ENCODE data around the gene RAB3GAP1. TPM values are rescaled to one million over a fixed set of nuclear protein-coding genes. Genes with fewer than 3 reads are reported as not detected.
"Not testable (repeated sequence)": the region's sequence is repeated elsewhere in the genome, so short reads cannot be mapped to it uniquely, and the experiment has no call there.

Gene RAB3GAP1
- total RNA-seq, 1 donor from 2014 or later, result 50.4 TPM

- Mint-ChIP-seq H3K4me1 (ENCODE audit: low read depth) (peaks cover 41% of the 10 kb centered on the region), H3K36me3 (ENCODE audit: low read depth) (peaks cover 6% of the 10 kb centered on the region), H3K4me3 (ENCODE audit: unreplicated experiment) (no peak overlapping the region), H3K27ac (ENCODE audit: unreplicated experiment) (peak overlapping the region; percentile 39), H3K27me3 (ENCODE audit: low read depth) (no peaks in the 10 kb centered on the region), H3K9me3 (ENCODE audit: low read depth) (no peaks in the 10 kb centered on the region)
- DNase-seq (ENCODE audit: low spot score), result no peak
- TF ChIP-seq, protein P1, sequence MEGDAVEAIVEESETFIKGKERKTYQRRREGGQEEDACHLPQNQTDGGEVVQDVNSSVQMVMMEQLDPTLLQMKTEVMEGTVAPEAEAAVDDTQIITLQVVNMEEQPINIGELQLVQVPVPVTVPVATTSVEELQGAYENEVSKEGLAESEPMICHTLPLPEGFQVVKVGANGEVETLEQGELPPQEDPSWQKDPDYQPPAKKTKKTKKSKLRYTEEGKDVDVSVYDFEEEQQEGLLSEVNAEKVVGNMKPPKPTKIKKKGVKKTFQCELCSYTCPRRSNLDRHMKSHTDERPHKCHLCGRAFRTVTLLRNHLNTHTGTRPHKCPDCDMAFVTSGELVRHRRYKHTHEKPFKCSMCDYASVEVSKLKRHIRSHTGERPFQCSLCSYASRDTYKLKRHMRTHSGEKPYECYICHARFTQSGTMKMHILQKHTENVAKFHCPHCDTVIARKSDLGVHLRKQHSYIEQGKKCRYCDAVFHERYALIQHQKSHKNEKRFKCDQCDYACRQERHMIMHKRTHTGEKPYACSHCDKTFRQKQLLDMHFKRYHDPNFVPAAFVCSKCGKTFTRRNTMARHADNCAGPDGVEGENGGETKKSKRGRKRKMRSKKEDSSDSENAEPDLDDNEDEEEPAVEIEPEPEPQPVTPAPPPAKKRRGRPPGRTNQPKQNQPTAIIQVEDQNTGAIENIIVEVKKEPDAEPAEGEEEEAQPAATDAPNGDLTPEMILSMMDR (IDR thresholded peaks at IDR 0.05), result no peak
Measured at GRCh38 chr2:135096665-135097446, 44.8 kb downstream of the RAB3GAP1 start.

- no peak for DNase-seq (ENCODE audit: low spot score)
- Mint-ChIP-seq H3K4me3 (ENCODE audit: unreplicated experiment) (no peak overlapping the region), H3K27ac (ENCODE audit: unreplicated experiment) (peak overlapping the region; percentile 39), H3K9me3 (ENCODE audit: low read depth) (no peaks in the 10 kb centered on the region), H3K36me3 (ENCODE audit: low read depth) (peaks cover 6% of the 10 kb centered on the region), H3K4me1 (ENCODE audit: low read depth) (peaks cover 36% of the 10 kb centered on the region), H3K27me3 (ENCODE audit: low read depth) (no peaks in the 10 kb centered on the region)
- TF ChIP-seq, protein P1 (IDR thresholded peaks at IDR 0.05), result no peak
Measured at GRCh38 chr2:135097532-135098231, 45.6 kb downstream of the RAB3GAP1 start.

GRCh38 chr2:135099802-135100483 is 47.9 kb downstream of the RAB3GAP1 start:
- H3K27ac Mint-ChIP-seq (ENCODE audit: unreplicated experiment), result peak overlapping the region; percentile 8
- H3K4me1 Mint-ChIP-seq (ENCODE audit: low read depth), result peaks cover 20% of the 10 kb centered on the region
- no peaks in the 10 kb centered on the region for H3K9me3 Mint-ChIP-seq (ENCODE audit: low read depth)
- H3K36me3 Mint-ChIP-seq (ENCODE audit: low read depth), result peaks cover 4% of the 10 kb centered on the region
- TF ChIP-seq, protein P1 (IDR thresholded peaks at IDR 0.05), result no peak
- no peak for DNase-seq (ENCODE audit: low spot score)
- H3K4me3 Mint-ChIP-seq (ENCODE audit: unreplicated experiment), result no peak overlapping the region
- no peaks in the 10 kb centered on the region for H3K27me3 Mint-ChIP-seq (ENCODE audit: low read depth)

DNA sequence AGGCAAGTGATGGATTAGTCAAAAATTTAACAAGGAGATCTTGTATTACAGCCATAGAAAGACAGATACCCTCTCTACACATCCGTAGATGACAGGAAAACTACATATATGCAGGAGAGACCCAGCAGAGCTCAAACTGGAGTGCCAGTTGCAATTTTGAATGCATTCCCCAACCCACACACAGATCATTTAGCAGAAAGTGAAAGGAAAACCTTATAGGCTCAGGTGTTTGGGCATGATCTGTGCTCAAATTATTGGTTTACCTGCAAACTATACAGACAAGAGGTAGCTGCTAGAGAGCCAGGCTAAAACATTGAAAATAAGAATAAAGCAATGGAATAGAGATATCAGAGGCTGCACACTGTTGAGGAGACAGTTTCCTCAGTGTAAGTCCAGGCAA is 51.8 kb downstream of the RAB3GAP1 start:
- Mint-ChIP-seq H3K36me3 (ENCODE audit: low read depth) (peaks cover 10% of the 10 kb centered on the region), H3K27me3 (ENCODE audit: low read depth) (no peaks in the 10 kb centered on the region), H3K9me3 (ENCODE audit: low read depth) (peaks cover 4% of the 10 kb centered on the region), H3K27ac (ENCODE audit: unreplicated experiment) (no peak overlapping the region), H3K4me1 (ENCODE audit: low read depth) (peaks cover 12% of the 10 kb centered on the region), H3K4me3 (ENCODE audit: unreplicated experiment) (no peak overlapping the region)
- no peak for DNase-seq (ENCODE audit: low spot score)
- TF ChIP-seq, protein P1 (IDR thresholded peaks at IDR 0.05), result no peak

GRCh38 chr2:135105513-135106316 is 53.6 kb downstream of the RAB3GAP1 start:
- not testable (repeated sequence) for H3K4me1 Mint-ChIP-seq (ENCODE audit: low read depth); DNase-seq (ENCODE audit: low spot score); H3K27ac Mint-ChIP-seq (ENCODE audit: unreplicated experiment); H3K36me3 Mint-ChIP-seq (ENCODE audit: low read depth); H3K27me3 Mint-ChIP-seq (ENCODE audit: low read depth); H3K4me3 Mint-ChIP-seq (ENCODE audit: unreplicated experiment); H3K9me3 Mint-ChIP-seq (ENCODE audit: low read depth)
